Gastroesophageal sphincter (tissue), 3 donors: ENCODE data around the gene INPP5A.

Source experiments
- EP300 ChIP-seq: sonication (generic); formaldehyde crosslinking; IDR thresholded peaks from one replicate; pipeline ENCODE4 v1.6.1; 2017; ENCODE audit warnings: antibody characterized with exemption, mild to moderate bottlenecking
- TF ChIP-seq, protein P1 (sequence below), 4 experiments: fragments of 200-600 bp in 2 of 4; fragments of 450-650 bp in 2 of 4; sonication (generic) in 1 of 4; IDR thresholded peaks; one replicate each; pipeline ENCODE4 v1.5.1; 2017 to 2019; ENCODE audit warnings: antibody characterized with exemption in 4 of 4, mild to moderate bottlenecking in 2 of 4, moderate library complexity in 2 of 4

DNA sequence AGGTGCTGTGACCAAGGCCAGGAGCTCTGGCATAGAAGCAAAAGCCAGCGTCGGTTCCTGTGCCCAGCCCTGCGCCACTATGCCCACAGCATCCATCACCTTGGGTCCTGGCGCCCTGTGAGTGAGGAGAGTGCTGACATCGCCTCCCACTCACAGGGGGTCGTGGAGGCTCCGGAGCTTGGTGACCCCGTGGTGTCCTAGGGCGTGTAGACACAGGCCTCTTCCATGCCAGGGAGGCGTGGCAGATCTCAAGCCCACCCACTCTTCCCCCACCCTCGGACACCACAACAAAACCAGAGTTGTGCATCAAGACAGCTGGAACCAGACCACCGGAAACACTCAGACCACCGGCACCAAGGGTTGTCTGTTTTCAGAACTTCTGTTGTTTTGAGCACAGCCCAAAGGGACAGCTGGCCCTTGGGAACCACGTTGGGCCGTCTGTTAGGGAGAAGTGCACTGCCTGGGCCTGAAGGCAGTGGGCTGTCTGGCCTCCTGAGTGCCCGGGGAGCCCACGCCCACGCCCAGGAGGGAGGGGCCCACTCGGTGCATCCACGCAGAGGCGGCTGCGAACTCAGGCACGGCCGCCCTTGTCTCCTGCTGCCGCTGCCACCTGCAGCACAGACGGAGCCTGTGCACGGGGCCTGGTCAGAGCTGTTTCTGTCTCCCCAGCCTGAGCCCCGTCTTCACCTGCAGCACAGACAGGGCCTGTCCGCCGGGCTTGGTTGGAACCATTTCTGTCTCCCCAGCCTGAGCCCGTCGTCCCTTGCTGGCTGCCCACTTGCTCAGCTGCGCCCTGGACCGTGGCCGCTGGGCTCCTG, 106.3 kb downstream of the INPP5A start:
- TF ChIP-seq, protein P1, sequence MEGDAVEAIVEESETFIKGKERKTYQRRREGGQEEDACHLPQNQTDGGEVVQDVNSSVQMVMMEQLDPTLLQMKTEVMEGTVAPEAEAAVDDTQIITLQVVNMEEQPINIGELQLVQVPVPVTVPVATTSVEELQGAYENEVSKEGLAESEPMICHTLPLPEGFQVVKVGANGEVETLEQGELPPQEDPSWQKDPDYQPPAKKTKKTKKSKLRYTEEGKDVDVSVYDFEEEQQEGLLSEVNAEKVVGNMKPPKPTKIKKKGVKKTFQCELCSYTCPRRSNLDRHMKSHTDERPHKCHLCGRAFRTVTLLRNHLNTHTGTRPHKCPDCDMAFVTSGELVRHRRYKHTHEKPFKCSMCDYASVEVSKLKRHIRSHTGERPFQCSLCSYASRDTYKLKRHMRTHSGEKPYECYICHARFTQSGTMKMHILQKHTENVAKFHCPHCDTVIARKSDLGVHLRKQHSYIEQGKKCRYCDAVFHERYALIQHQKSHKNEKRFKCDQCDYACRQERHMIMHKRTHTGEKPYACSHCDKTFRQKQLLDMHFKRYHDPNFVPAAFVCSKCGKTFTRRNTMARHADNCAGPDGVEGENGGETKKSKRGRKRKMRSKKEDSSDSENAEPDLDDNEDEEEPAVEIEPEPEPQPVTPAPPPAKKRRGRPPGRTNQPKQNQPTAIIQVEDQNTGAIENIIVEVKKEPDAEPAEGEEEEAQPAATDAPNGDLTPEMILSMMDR (IDR thresholded peaks at IDR 0.05), result peak in 1 of 4 experiments; percentile 21
- TF ChIP-seq EP300, result no peak
